NB4 (cell line): ENCODE data around the gene EEF1A2.

Source experiments
- POLR2A ChIP-seq: IDR thresholded peaks from 2 replicates; pipeline ENCODE4 v1.6.1; 2011; ENCODE audit warnings: mild to moderate bottlenecking; ENCODE audit not compliant: insufficient read length; ENCODE audit errors: extremely low read depth
- TF ChIP-seq, protein P1 (sequence below): IDR thresholded peaks from one replicate; pipeline ENCODE4 v1.5.1; 2012; ENCODE audit warnings: low read depth, low read length

- TF ChIP-seq, protein P1, sequence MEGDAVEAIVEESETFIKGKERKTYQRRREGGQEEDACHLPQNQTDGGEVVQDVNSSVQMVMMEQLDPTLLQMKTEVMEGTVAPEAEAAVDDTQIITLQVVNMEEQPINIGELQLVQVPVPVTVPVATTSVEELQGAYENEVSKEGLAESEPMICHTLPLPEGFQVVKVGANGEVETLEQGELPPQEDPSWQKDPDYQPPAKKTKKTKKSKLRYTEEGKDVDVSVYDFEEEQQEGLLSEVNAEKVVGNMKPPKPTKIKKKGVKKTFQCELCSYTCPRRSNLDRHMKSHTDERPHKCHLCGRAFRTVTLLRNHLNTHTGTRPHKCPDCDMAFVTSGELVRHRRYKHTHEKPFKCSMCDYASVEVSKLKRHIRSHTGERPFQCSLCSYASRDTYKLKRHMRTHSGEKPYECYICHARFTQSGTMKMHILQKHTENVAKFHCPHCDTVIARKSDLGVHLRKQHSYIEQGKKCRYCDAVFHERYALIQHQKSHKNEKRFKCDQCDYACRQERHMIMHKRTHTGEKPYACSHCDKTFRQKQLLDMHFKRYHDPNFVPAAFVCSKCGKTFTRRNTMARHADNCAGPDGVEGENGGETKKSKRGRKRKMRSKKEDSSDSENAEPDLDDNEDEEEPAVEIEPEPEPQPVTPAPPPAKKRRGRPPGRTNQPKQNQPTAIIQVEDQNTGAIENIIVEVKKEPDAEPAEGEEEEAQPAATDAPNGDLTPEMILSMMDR: no peak
- no peak for TF ChIP-seq POLR2A
Measured at GRCh38 chr20:63438121-63438520, 60.8 kb downstream of the EEF1A2 start.
